Stimulated activated CD8-positive, alpha-beta memory T cell treated with anti-CD3 and anti-CD28 coated beads, Interleukin-12 subunit alpha, Interleukin-12 subunit beta, amount 100 ng/mL, for 24 hours (primary cell): Measurements from ENCODE around the gene RAB26.
"Not testable (repeated sequence)": the region's sequence is repeated elsewhere in the genome, so short reads cannot be mapped to it uniquely, and the experiment has no call there.

ENCODE experiments used
- DNase-seq: peaks from one replicate; pipeline ENCODE4 v3.0.0-alpha.2; 2020; ENCODE audit errors: extremely low read depth

Gene RAB26

DNA sequence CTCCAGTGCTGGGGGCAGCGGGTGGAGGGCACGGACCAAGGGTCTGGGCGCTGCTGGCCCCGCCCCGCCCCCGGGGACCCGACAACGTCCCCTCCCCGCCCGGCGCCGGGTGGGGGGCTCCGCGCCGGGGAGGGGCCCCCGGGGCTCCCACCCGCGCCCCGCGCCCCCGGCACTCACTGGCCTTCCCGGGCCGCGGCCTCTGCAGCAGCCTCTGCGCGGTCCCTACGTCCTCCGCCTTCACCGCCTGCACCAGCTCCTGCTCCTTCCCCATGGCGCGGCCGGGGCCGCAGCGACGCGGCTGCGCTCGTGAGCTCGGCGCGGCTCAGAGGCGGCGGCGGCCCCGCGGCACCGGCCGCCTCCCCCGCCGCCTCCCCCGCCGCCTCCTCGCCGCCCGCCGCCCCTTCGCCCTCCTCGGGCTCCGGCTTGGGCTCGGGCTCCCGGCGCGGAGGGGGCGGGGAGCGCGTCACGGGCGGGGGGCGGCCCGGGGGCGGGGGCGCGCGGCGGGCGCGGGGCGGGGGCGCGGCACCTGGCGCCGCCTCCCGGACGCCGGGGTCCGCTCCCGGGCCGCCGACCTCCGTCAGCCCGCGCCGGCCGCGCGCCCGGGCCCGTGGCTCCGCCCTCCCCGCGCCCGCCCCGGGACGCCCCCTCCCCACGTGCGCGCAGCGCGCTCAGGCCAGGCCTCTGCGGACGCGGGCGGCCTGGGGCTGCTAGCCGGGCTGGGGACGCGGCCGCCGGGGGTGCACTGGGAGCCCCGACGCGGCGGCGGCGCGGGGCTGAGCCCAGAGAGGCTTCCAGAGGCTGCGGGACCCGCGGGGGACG is 47.9 kb downstream of the RAB26 start, which contains the start of gene CASKIN1:
Gene CASKIN1 (minus strand): TSS at position 444 of the 819 bp plus-strand sequence. CDS start 173 bp downstream, at position 271.
- DNase-seq, result no peak

GRCh38 chr16:2196981-2197511 is 48.6 kb downstream of the RAB26 start:
- no peak for DNase-seq

DNA sequence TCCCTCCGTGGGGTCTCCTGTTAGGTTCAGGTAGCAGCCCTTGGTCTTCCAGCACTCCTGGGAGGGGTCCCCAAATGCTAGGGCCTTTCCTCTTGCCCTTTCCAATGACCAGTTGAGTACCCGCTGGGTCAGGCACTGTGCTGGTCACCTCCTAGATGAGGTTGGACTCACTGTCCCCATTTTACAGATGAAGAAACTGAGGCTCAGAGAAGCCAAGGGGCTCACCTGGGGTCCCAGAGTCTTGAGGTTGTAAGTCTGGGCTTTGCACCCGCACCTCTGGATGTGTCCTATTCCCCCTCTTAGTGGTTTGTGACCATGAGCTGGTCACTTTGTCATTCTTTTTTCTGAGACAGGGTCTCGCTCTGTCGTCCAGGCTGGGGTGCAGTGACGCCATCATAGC is 49.3 kb downstream of the RAB26 start:
- DNase-seq, result no peak

DNA sequence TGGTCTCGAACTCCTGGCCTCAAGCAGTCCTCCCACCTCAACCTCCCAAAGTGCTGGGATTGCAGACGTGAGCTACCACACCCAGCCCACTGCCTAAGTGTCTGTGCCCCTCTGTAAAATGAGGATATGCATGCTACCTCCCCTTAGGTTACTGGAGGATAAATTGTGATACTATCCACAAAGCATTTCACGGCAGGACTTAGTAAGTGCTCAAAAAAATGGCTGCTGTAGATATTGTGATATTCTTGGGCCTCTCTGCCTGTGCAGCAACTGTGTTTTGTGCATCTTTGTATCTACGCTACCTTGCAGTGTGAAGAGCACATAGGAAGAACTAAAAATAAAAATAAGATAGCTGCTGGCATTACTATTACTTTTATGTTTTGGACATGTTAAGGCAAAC is 49.9 kb downstream of the RAB26 start:
- DNase-seq, result no peak

DNA sequence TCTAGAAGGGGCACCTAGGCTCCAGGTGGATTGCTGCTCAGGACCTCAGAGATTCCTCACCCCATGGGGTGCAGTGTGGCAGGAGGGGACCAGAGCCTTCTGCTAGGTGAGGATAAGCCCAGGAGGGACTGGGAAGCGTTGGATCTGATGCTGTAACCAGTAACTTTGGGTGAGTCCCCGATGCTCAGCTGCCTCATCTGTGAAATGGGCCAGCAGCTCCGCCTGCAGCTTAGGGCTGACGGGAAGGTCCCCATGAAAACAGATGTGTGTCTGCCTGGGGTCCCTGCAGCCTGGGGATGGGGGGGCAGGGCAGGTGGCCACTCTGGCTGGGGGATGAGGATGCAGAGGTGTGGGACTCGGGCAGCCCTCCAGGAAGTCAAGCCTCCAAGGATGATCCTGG is 50.7 kb downstream of the RAB26 start:
- no peak for DNase-seq

DNA sequence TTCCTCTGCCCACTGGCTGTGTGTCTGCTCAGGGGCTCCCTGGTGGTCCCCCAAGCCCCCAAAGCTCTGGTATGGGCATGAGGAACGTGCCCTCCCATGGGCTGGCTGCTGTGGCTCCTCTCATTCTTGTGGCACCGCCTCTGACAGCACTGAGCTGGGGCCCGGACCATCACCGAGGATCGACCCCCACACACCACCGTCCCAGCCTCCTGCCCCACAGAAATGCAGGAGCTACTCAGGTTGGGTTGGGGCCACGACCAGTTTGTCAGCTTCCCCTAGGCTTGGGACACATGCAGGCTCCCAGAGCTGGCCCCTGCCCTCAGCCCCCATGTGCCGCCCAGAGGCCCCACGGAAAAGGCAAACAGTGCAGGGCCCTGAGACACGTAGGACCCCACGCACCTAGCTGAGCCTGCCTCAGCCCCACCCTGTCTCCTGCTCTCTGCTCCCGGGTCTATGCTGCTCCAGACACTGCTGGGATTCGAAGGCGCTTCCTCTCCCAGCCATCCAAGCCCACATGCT is 51.3 kb downstream of the RAB26 start:
- DNase-seq, result no peak

DNA sequence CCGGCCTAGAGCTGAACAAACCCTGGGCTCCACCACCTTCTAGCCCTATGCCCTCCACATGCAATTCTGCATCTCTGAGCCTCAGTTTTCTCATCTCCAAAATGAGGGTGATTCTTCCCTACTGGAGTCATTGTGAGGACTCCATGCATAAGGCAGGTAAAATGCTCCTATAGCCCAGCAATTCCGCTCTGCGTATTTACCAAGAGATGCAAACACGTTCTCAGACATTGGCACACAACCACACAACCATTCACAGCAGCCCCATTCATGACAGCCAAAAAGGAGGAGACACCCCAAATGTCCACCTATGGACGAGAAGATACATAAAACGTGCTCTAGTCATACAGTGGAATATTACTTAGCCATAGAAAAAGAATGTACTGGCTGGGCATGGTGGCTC is 51.9 kb downstream of the RAB26 start:
- DNase-seq, result no peak

- not testable (repeated sequence) for DNase-seq
These were observed 54.8 kb downstream of the RAB26 start for GRCh38 chr16:2203119-2203688.
